GM19328 (cell line): ENCODE results near the gene TUBGCP2.
"Not testable (repeated sequence)": the region's sequence is repeated elsewhere in the genome, so short reads cannot be mapped to it uniquely, and the experiment has no call there.

Experiments
- ATAC-seq: cut with Tn5 transposase; IDR thresholded peaks from one replicate; pipeline ENCODE4 v1.9.1; 2021; ENCODE audit warnings: mild to moderate bottlenecking, moderate library complexity; ENCODE audit not compliant: unreplicated experiment

TUBGCP2 gene

GRCh38 chr10:133325440-133326222 is 17.0 kb upstream of the TUBGCP2 start:
- no peak for ATAC-seq

DNA sequence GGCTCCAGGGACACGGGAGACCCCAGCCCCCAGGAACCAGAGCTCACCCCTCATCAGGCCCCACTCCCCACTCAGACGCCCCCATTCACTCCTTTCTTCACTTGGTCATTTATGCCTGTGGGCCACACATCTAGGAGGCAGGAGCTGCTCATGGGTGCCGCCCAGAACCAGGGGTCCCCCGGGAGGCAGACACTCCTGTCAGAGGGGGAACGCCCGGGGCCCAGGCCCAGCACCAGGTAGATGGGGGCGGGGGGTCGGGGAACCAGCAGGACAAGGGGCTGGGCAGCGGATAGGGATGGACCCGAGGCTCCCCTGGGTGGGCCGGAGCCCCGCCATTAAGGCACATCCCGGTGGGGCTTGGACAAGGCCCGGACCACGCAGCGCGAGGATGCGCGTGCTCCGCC is 16.2 kb upstream of the TUBGCP2 start:
- ATAC-seq: no peak

GRCh38 chr10:133324198-133324792 is 15.6 kb upstream of the TUBGCP2 start:
- ATAC-seq: no peak

- ATAC-seq: not testable (repeated sequence)
These were observed 13.5 kb upstream of the TUBGCP2 start for GRCh38 chr10:133322064-133322709.

DNA sequence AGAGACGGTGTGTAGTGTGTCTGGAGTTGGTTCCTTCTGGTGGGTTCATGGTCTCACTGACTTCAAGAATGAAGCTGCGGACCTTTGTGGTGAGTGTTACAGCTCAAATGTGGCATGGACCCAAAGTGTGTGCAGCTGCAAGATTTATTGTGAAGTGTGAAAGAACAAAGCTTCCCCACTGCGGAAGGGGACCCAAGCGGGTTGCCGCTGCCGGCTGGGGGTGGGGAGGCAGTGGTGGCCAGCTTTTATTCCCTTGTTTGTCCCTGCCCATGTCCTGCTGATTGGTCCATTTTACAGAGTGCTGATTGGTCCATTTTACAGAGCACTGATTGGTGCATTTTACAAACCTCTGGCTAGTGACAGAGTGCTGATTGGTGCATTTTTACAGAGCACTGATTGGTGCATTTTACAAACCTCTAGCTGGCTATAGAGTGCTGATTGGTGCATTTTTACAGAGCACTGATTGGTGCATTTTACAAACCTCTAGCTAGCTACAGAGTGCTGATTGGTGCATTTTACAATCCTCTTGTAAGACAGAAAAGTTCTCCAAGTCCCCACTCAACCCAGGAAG is 12.3 kb upstream of the TUBGCP2 start:
- ATAC-seq: not testable (repeated sequence)

DNA sequence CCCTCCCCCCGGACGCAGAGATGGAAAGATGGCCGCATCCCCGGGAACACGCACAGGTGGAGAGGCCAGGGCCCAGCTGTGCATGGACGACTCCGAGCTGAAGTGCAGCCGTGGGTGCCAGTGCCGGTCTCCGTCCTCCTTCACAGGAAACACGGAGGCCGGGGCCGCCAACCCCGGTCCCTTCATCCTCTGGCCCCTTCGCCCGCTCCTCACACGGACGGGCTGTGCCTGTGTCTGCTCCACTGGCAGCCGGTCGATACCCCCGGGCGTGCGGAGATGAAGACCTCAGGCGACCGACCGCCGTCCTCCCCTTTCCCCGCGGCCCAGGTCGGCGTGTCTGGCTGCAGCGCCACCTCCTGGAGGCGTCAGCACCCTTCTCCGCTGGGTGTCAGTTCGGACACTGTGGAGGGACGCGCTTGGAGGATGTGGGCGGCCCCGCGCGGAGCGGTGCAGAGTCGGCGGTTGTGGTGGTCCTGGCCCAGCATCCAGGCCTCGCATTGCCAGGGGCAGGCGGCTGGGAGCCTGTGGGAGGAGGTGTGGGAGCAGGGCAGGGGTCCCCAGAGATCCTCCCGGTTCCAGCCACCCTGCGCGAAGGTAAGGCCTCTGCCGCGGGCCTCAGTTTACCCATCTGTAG is 9.9 kb upstream of the TUBGCP2 start:
- ATAC-seq: no peak

DNA sequence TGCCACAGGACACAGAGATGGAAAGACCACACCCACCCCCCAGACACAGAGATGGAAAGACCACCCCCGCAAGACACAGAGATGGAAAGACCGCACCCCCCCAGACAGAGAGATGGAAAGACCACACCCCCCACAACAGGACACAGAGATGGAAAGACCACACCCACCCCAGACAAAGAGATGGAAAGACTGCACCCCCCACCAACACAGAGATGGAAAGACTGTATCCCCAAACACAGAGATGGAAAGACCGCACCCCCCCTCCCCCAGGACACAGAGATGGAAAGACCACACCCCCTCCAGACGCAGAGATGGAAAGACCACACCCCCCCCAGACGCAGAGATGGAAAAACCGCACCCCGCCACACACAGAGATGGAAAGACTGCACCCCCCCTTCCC is 8.1 kb upstream of the TUBGCP2 start:
- ATAC-seq: no peak

DNA sequence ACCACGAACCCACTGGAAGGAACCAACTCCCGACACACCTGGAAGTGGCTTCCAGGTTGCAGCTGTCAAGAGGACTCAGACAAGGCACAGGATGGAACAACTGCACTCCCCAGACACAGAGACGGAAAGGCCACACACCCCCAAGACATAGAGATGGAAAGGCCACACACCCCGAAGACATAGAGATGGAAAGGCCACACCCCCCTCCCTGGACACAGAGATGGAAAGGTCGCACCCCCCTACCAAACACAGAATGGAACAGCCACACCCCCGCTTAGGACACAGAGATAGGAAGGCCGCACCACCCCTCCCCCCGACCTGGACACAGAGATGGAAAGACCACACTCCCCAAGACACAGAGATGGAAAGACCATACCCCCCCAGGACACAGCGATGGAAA is 7.6 kb upstream of the TUBGCP2 start:
- no peak for ATAC-seq

- no peak for ATAC-seq
These were observed 7.2 kb upstream of the TUBGCP2 start for GRCh38 chr10:133315847-133316246.

- no peak for ATAC-seq
These were observed 6.2 kb upstream of the TUBGCP2 start for GRCh38 chr10:133314911-133315310.

GRCh38 chr10:133313192-133313591 is 4.5 kb upstream of the TUBGCP2 start:
- no peak for ATAC-seq

DNA sequence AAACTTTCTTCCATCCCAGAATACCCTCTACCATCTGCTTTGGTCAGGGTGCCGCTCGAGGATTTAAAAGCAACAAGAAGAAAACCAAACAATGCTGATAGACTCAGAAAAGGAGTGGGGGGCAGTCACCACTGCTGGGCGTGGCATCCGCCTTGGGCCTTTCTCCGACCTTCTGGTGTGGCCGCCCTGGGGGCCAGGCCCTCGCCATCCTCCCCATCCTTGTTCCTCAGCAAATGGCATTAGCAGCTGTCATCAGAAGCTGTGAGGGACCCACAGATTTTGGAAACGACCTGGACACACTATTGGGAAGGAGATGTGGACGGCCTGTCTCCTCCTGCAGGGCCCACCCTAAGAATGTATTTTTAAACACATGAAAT is 4.1 kb upstream of the TUBGCP2 start:
- ATAC-seq: no peak

DNA sequence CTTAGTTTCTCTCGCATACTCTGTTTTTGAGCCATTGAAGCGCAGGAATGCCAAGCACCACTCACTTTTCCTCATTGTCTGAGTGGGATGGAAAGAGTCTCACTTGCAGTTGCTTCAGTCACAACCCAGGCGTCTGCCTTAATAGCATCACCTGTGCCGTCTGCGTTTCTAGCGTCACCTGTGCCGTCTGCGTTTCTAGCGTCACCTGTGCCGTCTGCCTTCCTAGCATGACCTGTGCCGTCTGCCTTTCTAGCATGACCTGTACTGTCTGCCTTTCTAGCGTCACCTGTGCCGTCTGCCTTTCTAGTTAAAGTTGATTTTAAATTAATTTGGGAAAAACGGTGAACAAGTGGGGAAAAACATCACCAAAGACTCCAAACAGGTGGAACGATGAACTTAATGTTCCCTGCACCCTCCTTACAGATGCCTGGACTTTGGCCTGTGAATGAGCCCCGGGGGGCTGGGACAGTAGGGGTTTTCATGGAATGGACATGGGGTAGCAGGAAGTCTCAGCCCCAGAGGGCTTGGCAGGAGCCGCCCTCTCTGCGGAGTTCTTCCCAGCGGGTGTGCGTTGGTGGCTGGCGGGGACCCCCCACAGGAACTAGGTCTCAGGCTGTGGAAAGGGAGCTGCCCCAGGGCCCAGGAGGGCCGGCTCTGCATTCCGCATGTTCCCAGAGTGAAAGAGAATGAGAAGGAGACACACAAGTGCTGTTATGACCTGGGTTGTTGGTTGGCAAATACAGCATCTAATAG is 3.5 kb upstream of the TUBGCP2 start:
- no peak for ATAC-seq

DNA sequence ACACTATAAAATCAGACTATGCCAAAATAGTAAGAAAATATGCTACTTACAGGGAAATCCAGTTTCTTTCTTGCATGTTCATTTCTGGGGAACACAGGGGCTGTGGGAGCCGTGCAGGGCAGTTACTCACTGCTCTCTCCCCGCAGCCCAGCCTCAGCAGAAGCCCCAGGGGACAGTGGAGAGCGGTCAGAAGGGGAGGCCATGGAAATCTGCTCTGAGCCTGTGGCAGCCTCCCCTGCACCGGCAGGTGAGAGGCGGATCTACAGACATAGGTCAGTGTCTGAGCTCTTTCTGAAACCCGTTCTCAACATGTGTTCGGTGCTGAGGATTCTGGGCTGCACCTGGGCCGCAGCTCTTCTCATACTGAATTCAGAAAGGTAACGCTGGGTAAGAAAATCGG is 2.9 kb upstream of the TUBGCP2 start:
- no peak for ATAC-seq

DNA sequence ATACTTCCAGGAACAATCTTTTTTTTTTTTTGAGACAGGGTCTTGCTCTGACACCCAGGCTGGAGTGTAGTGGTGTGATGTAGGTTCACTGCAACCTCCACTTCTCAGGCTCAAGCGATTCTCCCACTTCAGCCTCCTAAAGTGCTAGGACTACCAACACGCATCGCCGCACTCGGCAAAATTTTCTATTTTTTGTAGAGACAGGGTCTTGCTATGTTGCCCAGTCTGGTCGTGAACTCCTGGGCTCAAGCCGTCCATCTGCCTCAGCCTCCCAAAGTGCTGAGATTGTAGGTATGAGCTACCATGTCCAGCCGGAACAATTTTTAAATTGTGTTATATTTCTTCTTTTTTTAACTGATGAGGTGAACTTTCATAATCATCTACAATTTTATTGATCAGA is 2.1 kb upstream of the TUBGCP2 start:
- ATAC-seq: no peak

- ATAC-seq: no peak
These were observed 1.7 kb upstream of the TUBGCP2 start for GRCh38 chr10:133310399-133310755.

GRCh38 chr10:133309720-133310398 is 1.2 kb upstream of the TUBGCP2 start:
- no peak for ATAC-seq

- ATAC-seq: peak; percentile 77
These were observed 538 bp upstream of the TUBGCP2 start for GRCh38 chr10:133309100-133309719.

- ATAC-seq: peak; percentile 35
These were observed 774 bp downstream of the TUBGCP2 start for GRCh38 chr10:133307776-133308420.
